CD14-positive monocyte (primary cell): Measurements from ENCODE around the gene CIBAR2. TPM values are rescaled to one million over a fixed set of nuclear protein-coding genes. Genes with fewer than 3 reads are reported as not detected.

Source experiments
- DNase-seq, 3 donors: peaks; one replicate each; pipeline ENCODE4 v3.0.0-alpha.2; 2011 to 2022
- H2AFZ ChIP-seq: 2 replicates; pipeline ENCODE4 v1.6.0; 2012; ENCODE audit warnings: mild to moderate bottlenecking, low read depth, low read length, inconsistent platforms; ENCODE audit not compliant: insufficient read depth, poor library complexity, severe bottlenecking
- H3K27ac ChIP-seq, 2 donors: 1 replicate in 1 of 2; 2 replicates in 1 of 2; pipeline ENCODE4 v1.5.1; 2012 to 2013; ENCODE audit warnings: low read length in 2 of 2, control low read depth in 1 of 2, inconsistent platforms in 1 of 2, low read depth in 1 of 2, mild to moderate bottlenecking in 1 of 2
- H3K27me3 ChIP-seq, 2 donors: one replicate each; pipeline versions ENCODE4 v1.6.0 to v1.6.1; 2011 to 2013; ENCODE audit warnings: low read length in 2 of 2; ENCODE audit not compliant: control insufficient read depth in 2 of 2, insufficient read depth in 2 of 2
- H3K36me3 ChIP-seq, 2 donors: replicated peaks in 1 of 2; 1 replicate in 1 of 2; 2 replicates in 1 of 2; pipeline versions ENCODE4 v1.5.1 to v1.6.1; 2012 to 2013; ENCODE audit warnings: low read length in 2 of 2, control low read depth in 1 of 2, inconsistent platforms in 1 of 2, mild to moderate bottlenecking in 1 of 2; ENCODE audit not compliant: insufficient read depth in 2 of 2, control insufficient read depth in 1 of 2
- H3K4me1 ChIP-seq, 2 donors: 1 replicate in 1 of 2; 2 replicates in 1 of 2; pipeline versions ENCODE4 v1.5.1 to v1.6.1; 2012 to 2013; ENCODE audit warnings: low read length in 2 of 2, control low read depth in 1 of 2, inconsistent platforms in 1 of 2, mild to moderate bottlenecking in 1 of 2, moderate library complexity in 1 of 2; ENCODE audit not compliant: insufficient read depth in 2 of 2, control insufficient read depth in 1 of 2
- H3K4me2 ChIP-seq: replicated peaks from 2 replicates; pipeline ENCODE3; 2012; ENCODE audit warnings: low read length, moderate library complexity, mild to moderate bottlenecking; ENCODE audit not compliant: poor library complexity, severe bottlenecking; ENCODE audit errors: extremely low read depth
- H3K4me3 ChIP-seq, 3 experiments: fragments of 200-600 bp in 1 of 3; sonication (generic) in 1 of 3; replicated peaks in 1 of 3; 1 replicate in 2 of 3; 2 replicates in 1 of 3; pipeline ENCODE4 v1.5.1; 2011 to 2013; ENCODE audit warnings: low read length in 3 of 3, mild to moderate bottlenecking in 3 of 3, control low read depth in 2 of 3, low read depth in 2 of 3, inconsistent platforms in 1 of 3, moderate library complexity in 1 of 3
- H3K79me2 ChIP-seq: 2 replicates; pipeline ENCODE4 v1.6.0; 2012; ENCODE audit warnings: mild to moderate bottlenecking, control low read depth, inconsistent platforms, low read length, moderate library complexity; ENCODE audit not compliant: insufficient read depth
- H3K9ac ChIP-seq: 2 replicates; pipeline ENCODE4 v1.6.0; 2017; ENCODE audit warnings: low read length, mild to moderate bottlenecking; ENCODE audit not compliant: insufficient read depth, poor library complexity, severe bottlenecking
- H3K9me3 ChIP-seq, 2 donors: replicated peaks in 1 of 2; 1 replicate in 1 of 2; 2 replicates in 1 of 2; pipeline versions ENCODE4 v1.5.1 to v1.6.1; 2012 to 2013; ENCODE audit warnings: low read length in 2 of 2, control low read depth in 1 of 2; ENCODE audit not compliant: control insufficient read depth in 1 of 2, insufficient read depth in 1 of 2
- H4K20me1 ChIP-seq: 2 replicates; pipeline ENCODE4 v1.6.0; 2012; ENCODE audit warnings: mild to moderate bottlenecking, low read length, control low read depth, moderate library complexity; ENCODE audit not compliant: insufficient read depth
- H3K27ac Mint-ChIP-seq, 7 donors: one replicate each; pipeline ENCODE4 v1.8.0; 2020; ENCODE audit warnings: mild to moderate bottlenecking in 7 of 7, mixed read lengths in 7 of 7, moderate library complexity in 6 of 7, inconsistent platforms in 2 of 7
- H3K27me3 Mint-ChIP-seq, 3 donors: one replicate each; pipeline ENCODE4 v1.8.0; 2021 to 2022; ENCODE audit warnings: low read depth in 3 of 3, mild to moderate bottlenecking in 3 of 3, mixed read lengths in 3 of 3, moderate library complexity in 3 of 3, inconsistent platforms in 1 of 3
- H3K36me3 Mint-ChIP-seq, 2 donors: one replicate each; pipeline ENCODE4 v1.8.0; 2020; ENCODE audit warnings: mixed read lengths in 2 of 2, inconsistent platforms in 1 of 2, mild to moderate bottlenecking in 1 of 2
- H3K4me1 Mint-ChIP-seq: one replicate; pipeline ENCODE4 v1.8.0; 2020; ENCODE audit warnings: mild to moderate bottlenecking, mixed read lengths
- H3K4me3 Mint-ChIP-seq, 2 donors: one replicate each; pipeline ENCODE4 v1.8.0; 2020; ENCODE audit warnings: mild to moderate bottlenecking in 2 of 2, mixed read lengths in 2 of 2, moderate library complexity in 1 of 2
- H3K9me3 Mint-ChIP-seq, 7 donors: one replicate each; pipeline ENCODE4 v1.8.0; 2020 to 2022; ENCODE audit warnings: mixed read lengths in 7 of 7, mild to moderate bottlenecking in 6 of 7, moderate library complexity in 6 of 7, inconsistent platforms in 2 of 7
- CTCF ChIP-seq: fragments of 200-600 bp; IDR thresholded peaks from one replicate; pipeline ENCODE4 v1.8.0; 2022; ENCODE audit warnings: antibody characterized with exemption, mild to moderate bottlenecking
- WGBS: methylation state at CpG from one replicate; pipeline ENCODE4 v1.1.5; 2013; ENCODE audit warnings: missing lambda C conversion rate; ENCODE audit not compliant: insufficient coverage; 5-methylcytosine and 5-hydroxymethylcytosine counted together
- intact Hi-C, 2 donors: fragments of 100-400 bp; cut with micrococcal nuclease; formaldehyde crosslinking; loops; one replicate each; pipeline versions ENCODE4 v1.15.0 to v1.15.1; 2023
- polyA plus RNA-seq, 3 donors: library from polyadenylated mRNA; depleted of rRNA in 1 of 3; unstranded in 2 of 3; stranded (reverse) in 1 of 3; fragments of 300-500 nt in 2 of 3; fragments of >200 nt in 1 of 3; fragmentation: Illumina TruSeq in 2 of 3; gene quantifications; 1 replicate in 2 of 3; 2 replicates in 1 of 3; pipeline ENCODE4 v1.2.3, GENCODE V29; 2012 to 2021

CIBAR2 gene
- polyA plus RNA-seq, 3 donors, result not detected

DNA sequence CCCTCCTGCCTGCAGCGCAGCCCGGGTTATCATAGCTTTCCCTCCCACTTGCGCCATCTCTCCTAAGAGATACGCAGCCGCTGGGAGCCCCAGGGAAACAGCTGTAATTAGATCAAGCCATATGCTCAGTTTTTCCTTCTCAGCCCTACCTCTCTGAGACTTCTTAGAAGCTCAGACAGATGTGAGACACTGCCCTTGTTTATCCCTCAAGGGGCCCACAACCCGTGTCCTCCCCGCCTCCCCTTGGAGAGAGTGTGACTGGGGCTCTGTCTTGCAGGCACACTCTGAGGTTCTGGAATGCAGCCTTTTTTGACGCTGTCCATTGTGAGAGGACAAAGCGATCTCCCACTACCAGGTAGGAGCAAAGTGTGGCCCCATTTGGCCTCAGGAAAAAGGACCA, 31.2 kb downstream of the CIBAR2 start:
- peak overlapping the region in 1 of 2 donors; percentile 26 for H3K4me3 Mint-ChIP-seq
- H3K27me3 Mint-ChIP-seq, result peaks cover 1 to 6% (median 3%) of the 10 kb centered on the region in 3 donors
- peaks cover 38% of the 10 kb centered on the region for H3K4me1 Mint-ChIP-seq
- TF ChIP-seq CTCF, result no peak
- Histone ChIP-seq H3K4me3 (no peak overlapping the region), H3K9me3 (no peaks in the 10 kb centered on the region), H3K4me1 (peaks cover 41 to 46% of the 10 kb centered on the region in 2 donors), H3K36me3 (peaks cover 77 to 85% of the 10 kb centered on the region in 2 donors), H3K27ac (no peak overlapping the region), H3K9ac (no peak overlapping the region), H3K27me3 (no peaks in the 10 kb centered on the region), H3K79me2 (no peaks in the 10 kb centered on the region), H2AFZ (no peak overlapping the region), H3K4me2 (no peak overlapping the region), H4K20me1 (peaks cover 80% of the 10 kb centered on the region)
- DNase-seq, result no peak
- H3K36me3 Mint-ChIP-seq, result peaks cover 78 to 98% of the 10 kb centered on the region in 2 donors
- intact Hi-C loops, result loop anchor here (10.0 kb wide), 2 partner anchors 46 to 326 kb away; no protein-coding TSS in a partner anchor
- WGBS, result 92% methylated on average over 9 of the region's 9 CpGs
- H3K9me3 Mint-ChIP-seq, result peaks cover 0 to 3% (median 1%) of the 10 kb centered on the region in 7 donors
- no peak overlapping the region for H3K27ac Mint-ChIP-seq

- no peak overlapping the region for H3K27ac ChIP-seq
- no peak for TF ChIP-seq CTCF
- H3K4me1 ChIP-seq, result peaks cover 47 to 56% of the 10 kb centered on the region in 2 donors
- intact Hi-C loops, result loop anchor here (5.0 to 10.0 kb wide), 3 partner anchors 43 to 325 kb away; no protein-coding TSS in a partner anchor
- Mint-ChIP-seq H3K27ac (peak overlapping the region in 1 of 7 donors; percentile 18), H3K36me3 (peaks cover 78 to 98% of the 10 kb centered on the region in 2 donors), H3K4me1 (peaks cover 44% of the 10 kb centered on the region), H3K9me3 (peaks cover 0 to 3% (median 1%) of the 10 kb centered on the region in 7 donors), H3K27me3 (peaks cover 2 to 6% (median 3%) of the 10 kb centered on the region in 3 donors), H3K4me3 (no peak overlapping the region)
- H3K9ac ChIP-seq, result no peak overlapping the region
- peaks cover 76 to 85% of the 10 kb centered on the region in 2 donors for H3K36me3 ChIP-seq
- DNase-seq, result no peak
- no peaks in the 10 kb centered on the region for H3K79me2 ChIP-seq
- H2AFZ ChIP-seq, result no peak overlapping the region
- no peak overlapping the region for H3K4me3 ChIP-seq
- H3K27me3 ChIP-seq, result no peaks in the 10 kb centered on the region
- H3K9me3 ChIP-seq, result no peaks in the 10 kb centered on the region
- H4K20me1 ChIP-seq, result peaks cover 87% of the 10 kb centered on the region
- WGBS, result 98% methylated on average over 18 of the region's 22 CpGs
- no peak overlapping the region for H3K4me2 ChIP-seq
Observed at GRCh38 chr16:85079785-85080570, 32.3 kb downstream of the CIBAR2 start.
